GM12874 (cell line): ENCODE measurements around the gene THRB.

Experiments used
- CTCF ChIP-seq: IDR thresholded peaks from 2 replicates; pipeline ENCODE4 v1.5.1; 2011; ENCODE audit warnings: low read depth, mild to moderate bottlenecking, control low read depth, low read length, moderate library complexity; ENCODE audit not compliant: insufficient read depth

The THRB gene

DNA sequence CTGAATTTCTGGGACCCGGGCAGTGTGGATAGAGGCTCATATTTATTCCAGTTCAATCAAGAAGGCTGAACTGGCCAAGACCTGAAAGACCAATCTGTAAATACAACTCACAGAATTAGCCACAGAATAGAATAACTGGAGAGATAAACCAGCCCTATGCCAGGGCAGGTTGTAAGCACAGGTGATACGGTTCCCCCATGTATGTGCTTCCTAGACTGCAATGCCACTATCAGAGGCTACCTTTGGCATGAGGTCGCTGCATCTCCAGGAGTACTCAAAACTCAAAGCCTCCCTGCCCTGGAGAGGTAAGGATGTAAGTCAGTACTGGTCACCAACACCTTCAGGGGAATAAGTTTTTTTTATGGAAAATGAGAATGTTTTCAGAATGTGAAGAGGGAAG is 314.0 kb downstream of the THRB start:
- no peak for TF ChIP-seq CTCF

DNA sequence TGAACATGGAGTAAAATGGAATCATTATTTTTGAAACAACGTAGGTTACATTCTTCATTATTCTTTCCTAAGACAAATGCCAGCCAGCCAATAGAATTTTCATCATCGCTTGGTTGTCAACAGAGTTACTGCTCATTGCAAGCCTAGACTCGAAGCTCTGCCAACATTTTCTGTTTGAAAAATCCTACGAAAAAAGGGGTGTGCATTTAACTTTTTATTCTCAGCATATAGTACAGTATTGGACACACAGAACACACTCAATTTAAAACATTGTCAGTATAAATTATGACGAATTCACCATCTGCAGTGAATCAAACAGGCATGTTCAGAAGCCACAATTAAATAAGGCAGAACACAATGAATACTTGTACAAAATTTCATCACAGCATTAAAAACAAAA is 317.4 kb downstream of the THRB start:
- no peak for TF ChIP-seq CTCF

DNA sequence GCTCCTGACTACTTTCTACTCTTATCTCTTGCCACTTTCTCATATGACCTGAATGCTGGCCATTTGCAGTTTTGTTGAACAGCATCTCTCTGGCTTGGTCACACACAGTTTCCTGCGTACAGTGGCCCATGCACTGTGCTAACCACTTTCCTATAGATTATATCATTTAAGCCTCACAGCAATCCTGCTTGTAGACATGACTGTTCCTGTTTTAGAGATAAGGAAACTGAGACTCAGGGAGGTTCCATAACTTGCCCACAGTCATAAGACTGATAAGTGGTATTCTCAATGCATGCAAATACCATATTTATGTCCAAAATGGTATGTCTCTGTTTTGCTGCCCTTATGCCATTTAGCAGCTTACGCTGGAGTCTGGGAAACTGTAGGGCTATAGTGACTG is 320.0 kb downstream of the THRB start:
- no peak for TF ChIP-seq CTCF

GRCh38 chr3:24168977-24169376 is 325.7 kb downstream of the THRB start:
- no peak for TF ChIP-seq CTCF

DNA sequence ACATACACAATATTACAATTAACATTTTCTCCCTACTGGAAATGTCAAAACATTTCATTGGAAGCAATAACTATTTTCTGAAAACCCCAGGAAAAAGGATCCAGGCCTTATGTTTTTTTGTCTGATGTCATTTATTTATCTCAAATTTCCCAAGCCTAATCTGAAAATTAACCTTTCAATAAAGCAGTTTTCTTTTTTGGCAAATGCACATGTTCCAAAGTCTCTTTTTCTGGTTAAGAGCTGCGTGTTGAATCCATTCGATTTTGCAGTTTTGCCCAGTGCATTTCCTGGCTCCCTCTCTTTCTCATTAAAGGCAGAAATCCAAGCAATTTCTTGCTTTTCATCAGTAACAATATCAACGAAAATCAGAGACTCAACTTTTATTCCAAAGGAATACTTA is 327.2 kb downstream of the THRB start:
- TF ChIP-seq CTCF: no peak

- no peak for TF ChIP-seq CTCF
Measured at GRCh38 chr3:24166515-24166914, 328.1 kb downstream of the THRB start.

DNA sequence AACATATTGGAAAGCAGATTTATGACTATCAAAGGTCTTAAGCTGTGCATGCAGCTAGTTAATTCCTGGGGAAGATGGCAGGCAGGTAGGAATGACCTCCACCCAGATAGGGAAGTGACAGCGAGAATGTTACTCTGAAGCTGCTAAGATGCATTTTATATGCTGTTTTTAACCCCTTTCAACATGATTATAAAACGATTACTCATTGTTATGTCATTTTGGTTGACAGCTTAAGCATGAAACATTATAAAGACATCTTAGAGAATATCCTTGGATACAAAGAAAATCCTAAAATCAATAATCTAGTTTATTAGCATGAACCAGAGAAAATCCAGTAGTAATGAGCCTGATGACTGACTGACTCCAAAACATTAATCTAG is 329.1 kb downstream of the THRB start:
- no peak for TF ChIP-seq CTCF

DNA sequence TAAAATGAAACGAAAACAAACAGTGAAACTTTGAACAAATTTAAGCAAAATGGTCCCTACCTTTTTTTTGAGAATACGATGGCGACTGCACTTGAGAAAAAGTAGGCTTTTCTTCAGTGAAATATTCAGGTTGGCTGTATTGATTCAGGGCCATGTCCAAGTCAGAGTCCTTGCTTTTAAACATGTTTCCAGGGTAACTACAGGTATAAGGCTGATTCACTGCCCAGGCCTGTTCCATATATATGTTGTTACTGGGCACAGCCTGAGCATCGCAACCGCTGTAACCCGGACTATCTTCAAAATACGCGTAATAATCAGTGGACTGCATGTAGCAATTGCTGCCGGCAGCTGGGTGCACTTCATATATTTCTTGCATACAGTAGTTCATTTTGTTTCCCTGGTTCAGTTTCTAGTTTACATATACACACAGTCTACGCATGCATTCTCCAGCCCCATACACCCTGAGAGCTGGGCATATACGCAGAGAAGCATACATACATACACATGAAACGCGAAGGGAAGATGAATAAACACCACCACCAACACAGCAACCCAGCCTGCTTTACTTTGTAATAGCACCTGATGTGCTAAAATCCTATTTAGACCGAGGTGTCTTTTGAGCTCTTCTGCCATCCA is 329.6 kb downstream of the THRB start:
- TF ChIP-seq CTCF: no peak
